22Rv1 (cell line): ENCODE results near the gene KDM4B.

ENCODE experiments used
- ZFX ChIP-seq: fragments of 450-650 bp; IDR thresholded peaks from 2 replicates; pipeline ENCODE4 v1.6.1; 2017; ENCODE audit warnings: antibody characterized with exemption, borderline replicate concordance
- TF ChIP-seq, protein P1 (sequence below): fragments of 450-650 bp; IDR thresholded peaks from 2 replicates; pipeline ENCODE4 v1.5.1; 2017; ENCODE audit warnings: mild to moderate bottlenecking

DNA sequence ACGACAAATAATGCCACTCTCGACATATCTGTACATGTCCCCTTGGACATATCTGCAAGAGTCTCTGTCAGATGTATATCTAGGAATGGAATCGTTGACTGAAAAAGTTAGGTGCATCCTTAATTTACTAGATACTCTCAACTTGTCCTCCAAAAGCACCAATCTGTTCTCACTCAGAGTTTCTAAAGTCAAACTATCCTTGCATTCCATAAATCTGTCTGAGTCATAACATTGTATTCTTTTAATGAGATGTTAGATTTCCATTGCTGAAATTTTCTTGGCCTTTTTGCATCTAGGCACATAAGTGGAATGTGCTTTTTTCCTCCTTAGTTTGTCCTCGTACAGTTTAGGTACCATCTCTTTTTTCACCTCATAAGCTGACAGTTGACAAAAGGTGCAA lies 231.9 kb downstream of the KDM4B start:
- TF ChIP-seq, protein P1, sequence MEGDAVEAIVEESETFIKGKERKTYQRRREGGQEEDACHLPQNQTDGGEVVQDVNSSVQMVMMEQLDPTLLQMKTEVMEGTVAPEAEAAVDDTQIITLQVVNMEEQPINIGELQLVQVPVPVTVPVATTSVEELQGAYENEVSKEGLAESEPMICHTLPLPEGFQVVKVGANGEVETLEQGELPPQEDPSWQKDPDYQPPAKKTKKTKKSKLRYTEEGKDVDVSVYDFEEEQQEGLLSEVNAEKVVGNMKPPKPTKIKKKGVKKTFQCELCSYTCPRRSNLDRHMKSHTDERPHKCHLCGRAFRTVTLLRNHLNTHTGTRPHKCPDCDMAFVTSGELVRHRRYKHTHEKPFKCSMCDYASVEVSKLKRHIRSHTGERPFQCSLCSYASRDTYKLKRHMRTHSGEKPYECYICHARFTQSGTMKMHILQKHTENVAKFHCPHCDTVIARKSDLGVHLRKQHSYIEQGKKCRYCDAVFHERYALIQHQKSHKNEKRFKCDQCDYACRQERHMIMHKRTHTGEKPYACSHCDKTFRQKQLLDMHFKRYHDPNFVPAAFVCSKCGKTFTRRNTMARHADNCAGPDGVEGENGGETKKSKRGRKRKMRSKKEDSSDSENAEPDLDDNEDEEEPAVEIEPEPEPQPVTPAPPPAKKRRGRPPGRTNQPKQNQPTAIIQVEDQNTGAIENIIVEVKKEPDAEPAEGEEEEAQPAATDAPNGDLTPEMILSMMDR, result no peak
- no peak for TF ChIP-seq ZFX
